Endothelial cell of umbilical vein (primary cell): ENCODE data around the gene SLC5A3. TPM values are rescaled to one million over a fixed set of nuclear protein-coding genes. Genes with fewer than 3 reads are reported as not detected.

ENCODE experiments used
- BruUV-seq: library from RNA; stranded (reverse); fragments of 400-500 nt; replicated peaks from 2 replicates; lab custom pipeline; 2021; lab: Mats Ljungman, UMichigan
- CTCF ChIA-PET: fragments of 300-600, 350-600 bp; sonication (Branson Sonifier 250); formaldehyde crosslinking; loops from one replicate; lab custom pipeline; 2021; ENCODE audit warnings: antibody characterized with exemption, inconsistent platforms; lab: Charles Lee
- POLR2A ChIA-PET: fragments of 300-600, 350-600 bp; sonication (Branson Sonifier 250); formaldehyde crosslinking; loops from one replicate; lab custom pipeline; 2021; ENCODE audit warnings: antibody characterized with exemption, inconsistent platforms; lab: Charles Lee
- DNase-seq: peaks from one replicate; pipeline ENCODE4 v3.0.0-alpha.2; 2011; ENCODE audit warnings: low read depth, low spot score
- FAIRE-seq: peaks from 2 replicates; lab custom pipeline; 2011; peaks lifted over from hg19 to GRCh38; lab: Jason Lieb, UNC
- H2AFZ ChIP-seq: 2 replicates; pipeline ENCODE4 v1.6.0; 2012; ENCODE audit warnings: low read depth, low read length, control low read depth, inconsistent platforms
- H3K27ac ChIP-seq: 2 replicates; pipeline ENCODE4 v1.5.1; 2011; ENCODE audit warnings: low read depth, mild to moderate bottlenecking, control low read depth, low read length, moderate library complexity; ENCODE audit not compliant: insufficient read depth
- H3K27me3 ChIP-seq, 2 experiments: 2 replicates each; pipeline versions ENCODE4 v1.6.0 to v1.6.1; 2011; ENCODE audit warnings: low read length in 2 of 2, mixed read lengths in 1 of 2; ENCODE audit not compliant: control insufficient read depth in 2 of 2, insufficient read depth in 2 of 2
- H3K36me3 ChIP-seq, 2 experiments: 2 replicates in 1 of 2; 3 replicates in 1 of 2; pipeline ENCODE4 v1.5.1; 2011; ENCODE audit warnings: low read length in 2 of 2, mild to moderate bottlenecking in 1 of 2, moderate library complexity in 1 of 2; ENCODE audit not compliant: control insufficient read depth in 2 of 2, insufficient read depth in 2 of 2; ENCODE audit errors: extremely low read depth in 1 of 2
- H3K4me1 ChIP-seq: 3 replicates; pipeline ENCODE4 v1.5.1; 2011; ENCODE audit warnings: mild to moderate bottlenecking, low read length; ENCODE audit not compliant: control insufficient read depth, insufficient read depth; ENCODE audit errors: extremely low read depth
- H3K4me2 ChIP-seq: 2 replicates; pipeline ENCODE4 v1.6.1; 2011; ENCODE audit warnings: low read length, control low read depth, mixed read lengths; ENCODE audit not compliant: insufficient read depth
- H3K4me3 ChIP-seq, 3 experiments: fragments of 200-600 bp in 1 of 3; sonication (generic), shearing (Covaris generic) in 1 of 3; replicated peaks in 1 of 3; 2 replicates each; pipeline ENCODE4 v1.5.1; 2011 to 2016; ENCODE audit warnings: control low read depth in 3 of 3, low read length in 3 of 3, mild to moderate bottlenecking in 2 of 3, inconsistent platforms in 1 of 3, low read depth in 1 of 3, moderate library complexity in 1 of 3; ENCODE audit not compliant: insufficient read depth in 1 of 3
- H3K79me2 ChIP-seq: 2 replicates; pipeline ENCODE4 v1.6.0; 2012; ENCODE audit warnings: low read length, inconsistent platforms; ENCODE audit not compliant: control insufficient read depth, insufficient read depth
- H3K9ac ChIP-seq: replicated peaks from 2 replicates; pipeline ENCODE3; 2011; ENCODE audit warnings: low read length, control low read depth; ENCODE audit not compliant: insufficient read depth; ENCODE audit errors: extremely low read depth
- H3K9me1 ChIP-seq: replicated peaks from 3 replicates; pipeline ENCODE4 v1.6.0; 2011; ENCODE audit warnings: mild to moderate bottlenecking, low read length; ENCODE audit not compliant: control insufficient read depth, insufficient read depth; ENCODE audit errors: extremely low read depth
- H3K9me3 ChIP-seq: replicated peaks from 2 replicates; pipeline ENCODE4 v1.5.1; 2012; ENCODE audit warnings: low read length, inconsistent platforms; ENCODE audit not compliant: control insufficient read depth, insufficient read depth
- H4K20me1 ChIP-seq: replicated peaks from 2 replicates; pipeline ENCODE3; 2011; ENCODE audit warnings: mild to moderate bottlenecking, low read length; ENCODE audit not compliant: control insufficient read depth, insufficient read depth; ENCODE audit errors: extremely low read depth
- CTCF ChIP-seq, 2 donors: IDR thresholded peaks; 1 replicate in 1 of 2; 2 replicates in 1 of 2; pipeline ENCODE4 v1.5.1; 2011; ENCODE audit warnings: low read length in 2 of 2, mild to moderate bottlenecking in 2 of 2, moderate library complexity in 2 of 2, control low read depth in 1 of 2, inconsistent platforms in 1 of 2, low read depth in 1 of 2; ENCODE audit not compliant: insufficient read depth in 1 of 2; ENCODE audit errors: extremely low read depth in 1 of 2
- EZH2 ChIP-seq: IDR thresholded peaks from 2 replicates; pipeline ENCODE4 v1.6.1; 2012; ENCODE audit warnings: borderline replicate concordance, low read depth, mild to moderate bottlenecking, moderate library complexity, low read length, inconsistent platforms; ENCODE audit not compliant: severe bottlenecking
- FOS ChIP-seq: IDR thresholded peaks from 2 replicates; pipeline ENCODE4 v1.6.1; 2011; ENCODE audit warnings: mild to moderate bottlenecking, low read length, moderate library complexity, borderline replicate concordance; ENCODE audit not compliant: insufficient read depth
- JUN ChIP-seq: IDR thresholded peaks from 2 replicates; pipeline ENCODE4 v1.6.1; 2011; ENCODE audit warnings: borderline replicate concordance, low read depth; ENCODE audit not compliant: insufficient read length, insufficient read depth
- MAX ChIP-seq: IDR thresholded peaks from 2 replicates; pipeline ENCODE4 v1.6.1; 2011; ENCODE audit not compliant: insufficient read depth, insufficient read length
- MYC ChIP-seq: IDR thresholded peaks from one replicate; pipeline ENCODE4 v1.6.1; 2011; ENCODE audit warnings: mild to moderate bottlenecking, low read depth, low read length
- POLR2A ChIP-seq: IDR thresholded peaks from 2 replicates; pipeline ENCODE4 v1.6.1; 2012; ENCODE audit warnings: low read depth, mild to moderate bottlenecking, control low read depth, low read length
- POLR2AphosphoS5 ChIP-seq: IDR thresholded peaks from 2 replicates; pipeline ENCODE4 v1.6.1; 2012; ENCODE audit warnings: low read depth, mild to moderate bottlenecking, control low read depth, low read length, moderate library complexity; ENCODE audit not compliant: insufficient read depth
- dilution Hi-C: fragments of 300-500 bp; cut with MboI; formaldehyde crosslinking; loops from one replicate; pipeline ENCODE4 v1.15.0; 2019; ENCODE audit warnings: low sequenced_read_pairs; ENCODE audit not compliant: extremely low pct_ligation_motif_present
- intact Hi-C: fragments of 100-400 bp; cut with micrococcal nuclease; formaldehyde crosslinking; loops from one replicate; pipeline ENCODE4 v1.10.0; 2022
- polyA plus RNA-seq, 4 experiments: library from polyadenylated mRNA; depleted of rRNA in 3 of 4; stranded (reverse) in 3 of 4; unstranded in 1 of 4; fragments of >200 nt; gene quantifications; 2 replicates each; pipeline versions ENCODE4 v1.2.1 to v1.2.3, GENCODE V29; 2011 to 2012; ENCODE audit warnings: missing spikeins in 1 of 4
- total RNA-seq: library from RNA; stranded (reverse); gene quantifications from 2 replicates; pipeline ENCODE4 v1.2.3, GENCODE V29; 2021

SLC5A3 gene
- total and polyA plus RNA-seq, 2 donors (not counting 3 experiments of a cell fraction or from before 2014, with no cell fraction given), result 1.6 to 8.0 TPM

GRCh38 chr21:34074283-34075090, 1.1 kb downstream of the SLC5A3 start:
- TSS peak; percentile 43 for BruUV-seq
- peak; percentile 80 for FAIRE-seq
- Histone ChIP-seq H3K27me3 (no peaks in the 10 kb centered on the region), H3K9ac (peak overlapping the region; percentile 63), H3K9me1 (no peaks in the 10 kb centered on the region), H3K27ac (no peak overlapping the region), H3K9me3 (no peaks in the 10 kb centered on the region), H2AFZ (peak overlapping the region; percentile 45), H4K20me1 (no peaks in the 10 kb centered on the region), H3K4me1 (peaks cover 10% of the 10 kb centered on the region), H3K4me2 (peak overlapping the region; percentile 93), H3K4me3 (peak overlapping the region; percentile 79 to 83 (median 80)), H3K36me3 (no peaks in the 10 kb centered on the region), H3K79me2 (peaks cover 6% of the 10 kb centered on the region)
- CTCF ChIA-PET, result interaction anchor here (1.0 to 2.8 kb wide), 6 partner anchors 18 to 273 kb away, joined by 3 to 38 read pairs (median 6); no protein-coding TSS in a partner anchor
- no peak for TF ChIP-seq POLR2AphosphoS5
- dilution Hi-C loops, result no loop called here
- DNase-seq, result peak; percentile 24
- intact Hi-C loops, result loop anchor here (5.0 kb wide), 2 partner anchors 128 to 168 kb away; no protein-coding TSS in a partner anchor
- POLR2A ChIA-PET, result no interaction called here

GRCh38 chr21:34075091-34075425, 1.7 kb downstream of the SLC5A3 start:
- CTCF ChIA-PET, result interaction anchor here (1.3 to 2.8 kb wide), 5 partner anchors 17 to 273 kb away, joined by 5 to 38 read pairs (median 7); no protein-coding TSS in a partner anchor
- dilution Hi-C loops (no loop called here), intact Hi-C loops (no loop called here)
- no peaks in the 10 kb centered on the region for H3K9me3 ChIP-seq
- H3K36me3 ChIP-seq, result no peaks in the 10 kb centered on the region
- no peak overlapping the region for H3K4me2 ChIP-seq
- POLR2A ChIA-PET, result no interaction called here
- H3K4me3 ChIP-seq, result no peak overlapping the region
- H3K27me3 ChIP-seq, result no peaks in the 10 kb centered on the region
- peaks cover 10% of the 10 kb centered on the region for H3K4me1 ChIP-seq
- no peak for DNase-seq
- H3K9me1 ChIP-seq, result no peaks in the 10 kb centered on the region
- TF ChIP-seq MYC (no peak), CTCF (IDR thresholded peaks at IDR 0.05; ENCODE audit: extremely low read depth in 1 of 2, insufficient read depth in 1 of 2, low read depth in 1 of 2, low read length in 2 of 2) (no peak), POLR2AphosphoS5 (no peak), JUN (no peak), MAX (no peak), EZH2 (no peak), POLR2A (no peak), FOS (no peak)
- no peak overlapping the region for H2AFZ ChIP-seq
- no peaks in the 10 kb centered on the region for H4K20me1 ChIP-seq
- peaks cover 9% of the 10 kb centered on the region for H3K79me2 ChIP-seq
- BruUV-seq, result no TSS peak
- no peak for FAIRE-seq
- no peak overlapping the region for H3K9ac ChIP-seq
- no peak overlapping the region for H3K27ac ChIP-seq
